ENCODE measurements around the gene CDIP1.
"Not testable (repeated sequence)": the region's sequence is repeated elsewhere in the genome, so short reads cannot be mapped to it uniquely, and the experiment has no call there.

Gene CDIP1

DNA sequence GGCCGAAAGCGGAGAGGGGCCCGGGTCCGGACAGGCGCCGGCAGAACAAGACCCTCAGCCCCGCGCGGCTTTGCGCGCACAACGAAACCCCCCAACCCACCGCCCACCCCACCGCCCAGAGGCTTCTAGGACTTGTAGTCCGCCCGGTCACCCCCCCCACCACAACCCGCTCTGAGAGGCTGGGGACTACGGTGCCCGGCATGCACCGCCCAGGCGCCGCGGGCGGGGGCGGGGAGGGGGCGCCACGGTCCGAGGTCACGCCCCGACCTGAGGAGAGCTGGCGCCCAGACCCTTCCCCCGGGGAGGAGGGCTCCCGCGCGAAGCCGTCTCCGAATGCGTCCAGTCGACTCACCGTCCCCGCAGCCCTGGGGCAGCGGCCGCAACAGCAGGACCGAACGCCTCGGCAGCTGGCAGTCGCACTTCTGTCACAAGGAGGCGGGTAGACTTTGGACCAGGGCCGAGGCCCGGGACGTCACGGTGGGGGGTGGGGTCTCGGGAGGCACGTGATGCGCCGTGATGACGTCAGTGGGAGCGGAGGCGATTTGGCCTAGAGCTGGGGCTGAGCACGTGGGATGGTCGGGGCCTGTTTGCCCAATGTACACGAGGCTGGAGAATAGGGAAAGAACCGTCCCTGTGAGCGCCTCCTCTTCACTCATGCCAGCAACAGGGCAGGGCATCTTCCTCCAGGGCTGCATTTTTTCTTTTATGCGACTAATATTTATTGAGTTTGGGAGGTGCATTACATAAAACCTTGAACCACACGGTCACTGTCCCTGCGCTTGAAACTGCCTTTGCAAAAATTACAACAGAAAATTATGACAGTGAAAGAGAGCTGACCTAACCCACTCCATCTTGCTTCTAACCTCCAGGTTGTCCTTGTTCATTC lies at the start of gene CDIP1:
Gene CDIP1 (minus strand): TSS at position 424 of the 886 bp plus-strand sequence. CDS start 24,643 bp downstream, outside the sequence.
- peak; percentile 78 to 84 for DNase-seq

DNA sequence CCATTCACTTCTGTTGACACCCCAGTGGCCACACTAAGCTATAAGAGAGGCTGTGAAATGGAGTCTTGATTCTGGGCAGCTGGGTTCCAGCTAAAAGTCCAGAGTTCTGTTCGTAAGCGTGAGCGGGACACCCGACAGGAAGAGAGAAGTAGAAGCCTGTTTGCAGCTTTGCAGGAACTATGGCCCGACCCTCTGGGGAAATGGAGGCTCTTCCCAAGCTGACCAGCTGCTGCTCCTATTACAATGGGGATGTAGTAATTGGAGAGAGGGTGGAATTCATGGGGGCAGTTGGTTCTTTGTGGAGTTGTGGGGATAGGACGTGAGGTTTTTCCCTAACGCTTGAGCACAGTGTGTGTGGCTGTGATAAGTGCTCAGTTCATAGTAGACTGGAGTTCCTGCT lies 47.7 kb upstream of the CDIP1 start:
- DNase-seq, result no peak

DNA sequence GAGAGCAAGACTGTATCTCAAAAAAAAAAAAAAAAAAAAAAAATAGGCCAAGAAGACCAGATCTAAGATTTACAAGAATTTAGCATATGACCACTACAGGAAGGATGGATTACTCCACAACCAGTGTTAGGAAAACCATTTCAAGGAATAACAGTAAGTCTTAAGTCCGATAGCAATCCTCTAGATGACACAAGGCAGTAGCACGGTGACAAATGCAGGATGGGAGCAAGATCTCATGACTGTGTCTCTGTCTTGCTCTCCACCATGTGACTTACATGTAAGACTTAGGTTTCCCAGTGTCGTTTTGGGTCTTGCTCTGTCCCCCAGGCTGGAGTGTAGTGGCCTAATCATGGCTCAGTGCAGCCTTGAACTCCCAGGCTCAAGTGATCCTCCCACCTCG lies 45.3 kb upstream of the CDIP1 start:
- no peak for DNase-seq

GRCh38 chr16:4580250-4580649 lies 41.7 kb upstream of the CDIP1 start:
- no peak for DNase-seq

DNA sequence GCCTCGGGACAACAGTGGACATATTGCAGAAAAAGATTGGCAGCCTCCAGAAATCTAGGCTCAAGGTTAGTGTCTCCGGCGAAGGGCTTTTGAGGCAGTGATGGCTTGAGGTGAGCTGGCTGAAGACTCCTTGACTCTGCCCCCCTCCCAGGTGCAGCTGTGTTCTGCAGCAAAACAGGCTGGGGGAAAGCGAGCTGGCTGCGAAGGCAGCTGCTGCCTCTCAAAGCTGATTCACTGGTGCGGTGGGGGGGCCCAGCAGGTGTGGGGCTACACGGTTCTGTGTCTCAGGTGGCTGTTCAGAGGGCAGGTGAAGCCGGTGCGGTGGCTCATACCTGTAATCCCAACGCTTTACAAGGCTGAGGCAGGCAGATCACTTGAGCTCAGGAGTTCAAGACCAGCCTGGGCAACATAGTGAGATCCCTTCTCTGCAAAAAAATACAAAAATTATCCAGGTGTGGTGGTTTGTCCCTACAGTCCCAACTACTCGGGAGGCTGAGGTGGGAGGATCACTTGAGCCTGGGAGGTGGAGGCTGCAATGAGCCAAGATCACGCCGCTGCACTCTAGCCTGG lies 40.5 kb upstream of the CDIP1 start:
- peak; percentile 36 to 85 for DNase-seq

- no peak for DNase-seq
Measured at GRCh38 chr16:4576008-4576407, 37.4 kb upstream of the CDIP1 start.

GRCh38 chr16:4574919-4575705 lies 36.5 kb upstream of the CDIP1 start:
- no peak for DNase-seq

GRCh38 chr16:4573926-4574325 lies 35.4 kb upstream of the CDIP1 start:
- not testable (repeated sequence) for DNase-seq

GRCh38 chr16:4572715-4573114 lies 34.1 kb upstream of the CDIP1 start:
- no peak for DNase-seq

GRCh38 chr16:4570688-4571321 lies 32.2 kb upstream of the CDIP1 start:
- DNase-seq, result no peak

DNA sequence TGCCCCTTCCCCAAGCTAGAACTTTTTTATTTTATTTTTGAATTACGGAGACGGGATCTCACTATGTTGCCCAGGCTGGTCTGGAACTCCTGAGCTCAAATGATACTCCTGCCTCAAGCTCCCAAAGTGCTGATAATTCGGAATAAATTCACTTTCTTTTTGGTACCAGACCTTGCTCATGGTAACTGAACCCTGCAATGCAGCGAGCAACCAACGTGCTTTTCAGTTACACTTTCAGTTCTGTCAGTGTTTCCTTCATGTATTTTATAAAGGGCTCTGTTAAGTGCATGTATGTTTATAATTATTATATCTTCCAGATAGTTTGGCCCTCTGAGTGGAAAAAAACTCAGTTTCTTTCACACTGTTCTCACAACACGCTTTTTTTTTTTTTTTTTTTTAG lies 31.5 kb upstream of the CDIP1 start:
- no peak for DNase-seq

- DNase-seq, result no peak
Measured at GRCh38 chr16:4566144-4566543, 27.6 kb upstream of the CDIP1 start.

- no peak for DNase-seq
Measured at GRCh38 chr16:4564661-4565267, 26.2 kb upstream of the CDIP1 start.

GRCh38 chr16:4561596-4561995 lies 23.0 kb upstream of the CDIP1 start:
- no peak for DNase-seq

GRCh38 chr16:4557973-4558372 lies 19.4 kb upstream of the CDIP1 start:
- DNase-seq, result no peak

DNA sequence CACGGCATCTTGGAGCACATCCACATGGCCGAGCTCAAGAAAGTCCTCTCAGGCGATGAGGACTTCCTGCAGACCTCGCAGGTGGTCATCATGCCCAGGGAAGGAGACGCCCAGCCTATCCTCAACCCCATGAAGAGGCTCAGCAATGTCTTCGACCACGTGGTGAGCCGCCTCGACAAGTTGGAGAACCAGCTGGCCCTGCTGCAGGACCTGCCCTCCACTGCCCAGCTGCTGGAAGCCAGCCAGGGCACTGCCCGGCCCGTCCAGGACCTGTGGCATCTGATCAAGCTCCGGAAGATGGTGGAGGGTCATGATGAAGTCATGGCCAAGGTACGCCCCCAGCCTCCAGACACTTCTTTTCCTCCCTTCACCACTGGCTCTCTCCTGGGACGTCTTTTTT lies 18.0 kb upstream of the CDIP1 start:
- DNase-seq, result no peak

DNA sequence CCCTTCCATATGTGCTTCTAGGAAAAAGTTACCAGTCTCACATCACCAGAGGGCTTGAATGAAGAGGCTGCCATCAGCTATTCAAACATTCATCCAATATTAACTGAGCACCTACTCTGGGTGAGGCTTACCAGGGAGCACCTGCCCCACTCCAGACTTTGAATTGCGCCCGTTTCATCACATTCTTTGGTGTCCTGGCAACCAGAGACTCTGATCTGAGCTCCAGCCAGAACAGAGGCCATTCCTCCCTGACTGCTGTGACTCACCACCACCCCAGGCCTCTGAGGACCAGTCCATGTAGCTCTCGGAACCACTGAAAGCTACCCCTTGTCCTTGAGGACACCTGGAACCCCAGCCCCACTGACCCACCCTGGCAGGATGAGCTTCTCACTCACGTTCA lies 17.5 kb upstream of the CDIP1 start, which contains the start of gene C16orf96:
Gene C16orf96 (plus strand): TSS at position 229 of the 400 bp plus-strand sequence. CDS start 150 bp downstream, at position 379.
- DNase-seq, result no peak

GRCh38 chr16:4552541-4552940 lies 14.0 kb upstream of the CDIP1 start:
- DNase-seq, result no peak

DNA sequence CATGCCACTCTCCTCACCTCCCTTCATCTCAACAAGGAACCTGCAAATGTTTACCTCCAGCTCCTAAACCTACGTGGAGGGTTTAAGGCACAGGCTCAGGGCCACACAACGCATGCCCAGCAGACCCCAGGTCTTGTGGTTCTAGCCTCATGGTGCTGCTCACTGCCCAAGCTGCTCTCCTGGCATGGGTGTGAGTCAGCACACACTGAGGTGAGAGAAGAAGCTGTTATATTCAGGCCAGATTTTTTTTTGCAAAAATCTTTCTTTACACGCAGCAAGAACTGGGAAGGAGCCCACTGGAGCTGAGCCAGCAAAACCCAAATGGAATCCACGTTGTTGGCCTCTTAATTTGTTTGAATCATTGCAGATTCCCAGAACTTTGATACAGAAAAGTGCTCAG lies 12.0 kb upstream of the CDIP1 start:
- DNase-seq, result no peak

DNA sequence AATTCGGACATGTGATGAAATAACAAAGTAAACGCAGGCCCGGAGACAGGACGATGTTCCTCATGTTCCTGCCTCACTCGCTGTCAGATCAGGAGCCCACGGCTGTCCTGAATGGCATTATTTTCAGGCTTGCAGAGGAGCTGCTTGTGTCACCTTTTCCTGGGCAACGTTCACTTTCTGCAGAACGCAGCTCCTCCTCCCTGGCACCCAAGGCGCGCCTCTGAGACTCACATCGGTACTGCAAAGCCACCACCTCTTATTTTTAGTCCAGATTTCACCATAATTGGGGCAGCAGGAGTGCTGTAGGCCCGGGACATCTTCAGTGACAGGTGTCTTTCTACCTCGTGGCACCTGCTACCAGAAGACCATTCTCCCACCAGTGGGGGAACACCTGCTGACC lies 9.6 kb upstream of the CDIP1 start:
- no peak for DNase-seq

- no peak for DNase-seq
Measured at GRCh38 chr16:4544473-4544872, 5.9 kb upstream of the CDIP1 start.

DNA sequence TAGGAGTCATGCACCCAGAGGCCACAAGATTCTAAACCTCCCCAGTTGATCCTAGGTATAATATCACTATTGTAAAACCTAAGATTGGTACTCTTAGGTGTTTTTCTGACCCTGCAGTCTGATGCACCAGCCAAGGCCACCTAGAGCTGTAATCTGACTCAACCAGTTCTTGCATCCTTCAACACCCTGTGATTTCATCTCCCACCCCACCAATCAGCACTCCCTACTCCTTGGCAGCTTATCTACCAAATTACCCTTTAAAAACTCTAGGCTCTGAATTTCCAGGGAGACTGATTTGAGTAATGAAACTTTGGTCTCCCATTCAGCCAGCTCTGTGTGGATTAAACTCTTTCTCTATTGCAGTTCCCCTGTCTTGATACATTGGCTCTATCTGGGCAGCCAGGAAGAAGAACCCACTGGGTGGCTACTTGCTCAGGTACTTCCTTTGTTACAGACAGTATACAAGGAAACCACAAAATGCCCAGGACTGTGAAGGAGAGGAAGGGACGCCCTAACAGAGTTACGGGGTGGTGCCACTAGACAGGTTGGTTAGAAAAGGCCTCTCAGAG lies 1.2 kb upstream of the CDIP1 start:
- DNase-seq, result no peak
